NCI-H524 (cell line): Measurements from ENCODE around the gene INHBE.

Experiments used
- DNase-seq, 2 experiments: peaks; one replicate each; lab custom pipeline; 2025; lab: John Stamatoyannopoulos, UW

Gene INHBE

DNA sequence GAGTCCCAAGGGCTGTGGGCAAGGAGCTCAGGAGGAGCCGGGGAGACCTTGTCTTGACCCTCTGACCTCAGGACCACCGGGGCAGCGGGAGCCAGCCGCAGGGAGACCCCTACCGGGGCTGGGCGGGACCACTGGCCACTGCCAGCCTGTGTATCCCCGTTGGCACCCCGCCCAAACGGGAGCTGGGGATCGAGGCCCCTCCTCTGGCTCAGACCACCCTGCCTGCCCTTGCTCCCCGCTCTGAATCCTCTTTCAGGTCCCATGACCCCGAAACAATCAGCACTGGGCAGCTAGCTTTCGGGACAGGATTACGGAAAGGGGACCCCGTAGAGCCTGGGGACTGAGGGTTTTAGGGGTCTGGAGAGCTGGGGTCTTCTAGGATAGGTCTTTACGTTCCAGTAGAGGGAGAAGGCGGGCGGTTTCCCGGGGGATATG is 5.8 kb downstream of the INHBE start:
- DNase-seq: no peak

DNA sequence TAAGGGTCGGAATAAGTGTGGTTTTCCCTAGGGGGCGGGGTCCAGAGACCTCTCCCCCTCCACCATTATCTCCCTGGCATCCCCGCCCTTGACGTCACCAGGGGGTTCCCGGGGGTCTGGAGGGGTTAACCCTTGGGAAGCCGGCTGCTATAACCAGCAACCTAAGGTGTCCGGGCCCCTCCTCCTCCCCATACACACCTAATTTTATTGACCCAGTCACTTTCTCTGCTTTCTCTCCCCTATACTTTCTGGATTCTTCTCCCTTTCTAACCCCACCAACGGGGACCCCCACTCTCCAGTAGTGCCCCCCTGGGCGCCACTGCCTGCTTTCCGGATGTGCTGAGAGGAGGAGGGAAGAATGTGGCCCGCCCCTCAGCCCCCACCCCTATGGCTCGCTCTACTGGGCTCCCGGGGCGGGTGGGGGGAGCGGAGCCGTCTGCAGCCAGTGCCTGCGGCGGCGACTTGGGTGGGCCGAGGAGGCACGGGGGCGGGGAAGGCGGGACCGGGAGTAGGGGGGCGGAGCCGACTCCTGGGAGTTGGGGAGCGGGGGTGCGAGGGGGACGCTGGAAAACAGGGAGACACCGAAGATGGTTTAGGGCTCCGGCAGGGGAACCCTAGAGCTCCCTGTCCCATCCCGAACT is 6.3 kb downstream of the INHBE start:
- peak; percentile 35 to 45 for DNase-seq

DNA sequence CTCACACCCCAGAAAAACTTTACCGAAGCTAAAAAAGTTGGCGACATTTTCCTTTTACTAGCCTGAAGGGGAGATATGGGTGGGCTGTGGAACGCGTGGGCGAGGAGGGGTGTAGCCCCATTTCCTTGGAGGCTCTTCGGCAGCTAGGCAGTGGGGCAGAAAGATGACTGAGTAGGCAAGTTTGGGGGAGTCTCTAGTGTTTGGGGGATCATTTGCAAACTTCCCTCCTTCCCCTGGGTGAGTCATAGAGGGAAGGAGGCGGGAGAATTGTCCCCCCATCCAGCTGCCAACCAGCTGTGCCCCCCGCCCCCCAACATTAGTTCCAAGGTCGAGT is 6.8 kb downstream of the INHBE start:
- no peak for DNase-seq

DNA sequence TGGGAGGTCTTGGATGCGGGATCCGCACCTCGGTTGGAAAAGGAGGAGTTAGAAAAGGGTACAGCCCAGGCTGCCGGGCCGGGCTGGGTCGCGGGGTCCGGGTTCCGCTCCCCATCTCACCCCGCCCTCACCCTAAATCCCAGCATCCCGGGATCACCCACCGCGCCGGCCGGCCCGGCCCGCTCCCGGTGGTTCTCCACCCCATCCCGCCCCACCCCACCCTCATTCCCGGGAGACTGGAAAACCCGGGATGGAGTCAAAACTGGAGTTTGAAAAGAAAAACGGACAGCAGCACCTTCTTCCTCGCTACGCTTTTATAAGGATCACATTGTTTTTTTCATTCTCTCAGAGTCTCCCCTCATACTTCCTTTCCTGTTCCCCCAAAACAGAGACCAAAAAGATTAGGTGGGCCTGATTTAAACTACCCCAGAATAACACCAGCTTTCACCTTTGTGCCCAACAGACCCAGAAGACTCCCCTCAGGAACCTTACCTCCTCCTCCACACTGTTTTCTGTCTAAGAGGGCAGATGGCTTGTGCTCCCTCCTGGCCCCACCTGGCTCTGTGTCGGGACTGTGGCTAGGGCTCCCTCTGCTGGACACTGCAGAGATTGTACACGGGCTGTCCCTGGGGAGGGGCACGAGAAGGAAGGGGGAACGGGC is 7.3 kb downstream of the INHBE start:
- peak; percentile 89 to 92 for DNase-seq

DNA sequence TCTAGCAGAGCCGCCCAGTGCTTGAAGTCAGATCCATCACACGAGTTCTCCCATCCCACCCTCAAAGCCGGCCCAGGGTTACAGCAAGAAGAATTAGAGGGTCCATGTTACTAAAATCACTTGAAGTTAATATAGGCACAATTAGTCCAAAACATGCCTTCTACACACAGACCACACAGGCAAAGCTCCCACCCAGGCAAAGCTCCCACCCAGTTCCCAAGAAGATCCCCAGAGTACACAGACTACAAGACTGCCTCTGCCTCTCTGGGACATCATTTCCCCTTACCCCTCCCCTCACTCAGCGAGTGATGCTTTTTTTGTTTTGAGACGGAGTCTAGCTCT is 7.8 kb downstream of the INHBE start:
- no peak for DNase-seq

DNA sequence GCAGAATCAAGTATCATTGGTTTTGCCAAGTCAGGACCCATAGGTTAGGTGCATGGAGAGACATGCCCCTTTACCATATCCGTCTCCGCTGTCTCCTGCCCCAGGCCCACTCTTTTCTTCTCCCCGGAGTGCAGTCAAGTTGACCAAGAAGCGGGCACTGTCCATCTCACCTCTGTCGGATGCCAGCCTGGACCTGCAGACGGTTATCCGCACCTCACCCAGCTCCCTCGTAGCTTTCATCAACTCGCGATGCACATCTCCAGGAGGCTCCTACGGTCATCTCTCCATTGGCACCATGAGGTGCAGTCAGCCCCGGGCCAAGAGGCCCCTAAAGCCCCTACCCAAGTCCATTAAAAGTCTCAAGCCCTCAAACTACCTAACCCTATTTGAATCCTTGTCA is 9.5 kb downstream of the INHBE start:
- no peak for DNase-seq

DNA sequence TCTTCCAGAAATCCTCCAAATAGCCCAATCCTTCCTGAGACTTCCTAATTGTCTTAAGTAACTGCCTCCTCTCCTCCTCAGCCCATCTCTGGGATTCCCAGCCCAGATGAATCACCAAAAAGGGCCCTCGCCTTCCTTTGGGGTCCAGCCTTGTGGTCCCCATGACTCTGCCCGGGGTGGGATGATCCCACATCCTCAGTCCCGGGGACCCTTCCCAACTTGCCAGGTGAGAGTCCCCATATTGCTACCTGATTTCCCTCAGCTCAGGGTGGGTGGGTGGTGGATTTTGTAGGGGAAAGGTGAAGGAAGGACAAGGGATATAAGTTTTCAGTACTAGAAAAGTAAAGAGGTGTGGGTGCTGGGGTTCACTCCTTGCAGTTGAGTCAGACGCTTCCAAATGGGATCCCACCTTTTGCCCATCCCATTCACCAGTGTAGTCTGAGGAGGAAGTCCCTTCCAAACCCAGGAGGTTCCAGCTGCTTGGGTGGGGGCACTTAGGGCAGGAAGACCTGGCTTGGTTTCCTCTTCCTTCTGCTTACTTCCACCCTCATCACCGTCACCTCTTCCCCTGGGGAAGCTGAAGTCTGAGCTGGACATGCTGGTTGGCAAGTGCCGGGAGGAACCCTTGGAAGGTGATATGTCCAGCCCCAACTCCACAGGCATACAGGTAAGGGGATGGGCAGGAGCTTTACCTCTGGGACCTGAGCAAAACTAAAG is 10.1 kb downstream of the INHBE start:
- DNase-seq: no peak

DNA sequence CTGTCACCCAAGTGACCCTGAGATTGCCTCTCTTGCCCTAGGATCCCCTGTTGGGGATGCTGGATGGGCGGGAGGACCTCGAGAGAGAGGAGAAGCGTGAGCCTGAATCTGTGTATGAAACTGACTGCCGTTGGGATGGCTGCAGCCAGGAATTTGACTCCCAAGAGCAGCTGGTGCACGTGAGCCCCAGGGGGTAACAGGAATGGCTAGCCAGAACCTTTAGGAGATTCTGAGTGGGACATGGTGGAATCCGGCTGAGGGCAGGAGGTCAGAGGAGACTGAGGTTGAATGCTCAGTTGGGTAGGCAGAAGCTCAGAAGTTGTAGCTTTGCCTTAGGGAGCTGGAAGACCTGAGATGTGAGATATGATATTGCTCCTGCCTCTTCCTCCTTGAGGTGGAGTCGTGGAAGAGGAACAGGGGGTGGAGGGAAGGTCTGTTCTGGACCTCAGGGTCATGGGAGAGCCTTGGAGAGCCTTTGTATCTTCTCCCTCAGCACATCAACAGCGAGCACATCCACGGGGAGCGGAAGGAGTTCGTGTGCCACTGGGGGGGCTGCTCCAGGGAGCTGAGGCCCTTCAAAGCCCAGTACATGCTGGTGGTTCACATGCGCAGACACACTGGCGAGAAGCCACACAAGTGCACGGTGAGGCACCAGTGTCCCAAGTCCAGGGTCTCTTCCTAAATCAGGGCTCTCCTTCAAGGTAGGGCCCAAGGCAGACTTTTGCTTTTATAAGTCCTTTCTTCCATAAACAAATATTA is 10.8 kb downstream of the INHBE start:
- DNase-seq: no peak

DNA sequence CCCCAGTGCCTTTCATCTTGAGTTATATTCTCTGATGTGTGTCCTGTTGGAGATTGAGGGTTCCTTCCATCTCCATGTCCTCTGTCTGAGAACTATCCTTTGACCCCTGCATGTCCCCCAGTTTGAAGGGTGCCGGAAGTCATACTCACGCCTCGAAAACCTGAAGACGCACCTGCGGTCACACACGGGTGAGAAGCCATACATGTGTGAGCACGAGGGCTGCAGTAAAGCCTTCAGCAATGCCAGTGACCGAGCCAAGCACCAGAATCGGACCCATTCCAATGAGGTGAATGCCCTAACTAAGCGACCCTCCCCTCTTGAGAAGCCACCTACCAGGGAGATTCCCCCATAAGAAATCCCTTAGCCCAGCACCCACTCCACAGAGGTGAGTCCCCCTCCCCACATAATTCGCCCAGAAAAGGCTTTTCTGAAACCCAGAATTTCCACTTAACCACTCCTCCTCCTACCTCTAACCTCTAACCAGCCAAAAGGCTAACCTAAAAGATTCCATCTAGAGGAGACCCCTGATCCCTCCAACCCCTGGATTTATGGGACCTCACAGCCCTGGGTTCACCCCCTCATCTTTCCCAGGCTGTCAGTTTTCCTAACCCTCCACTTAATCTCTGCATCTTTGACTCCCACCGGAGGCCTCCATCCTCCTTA is 12.2 kb downstream of the INHBE start:
- DNase-seq: no peak

DNA sequence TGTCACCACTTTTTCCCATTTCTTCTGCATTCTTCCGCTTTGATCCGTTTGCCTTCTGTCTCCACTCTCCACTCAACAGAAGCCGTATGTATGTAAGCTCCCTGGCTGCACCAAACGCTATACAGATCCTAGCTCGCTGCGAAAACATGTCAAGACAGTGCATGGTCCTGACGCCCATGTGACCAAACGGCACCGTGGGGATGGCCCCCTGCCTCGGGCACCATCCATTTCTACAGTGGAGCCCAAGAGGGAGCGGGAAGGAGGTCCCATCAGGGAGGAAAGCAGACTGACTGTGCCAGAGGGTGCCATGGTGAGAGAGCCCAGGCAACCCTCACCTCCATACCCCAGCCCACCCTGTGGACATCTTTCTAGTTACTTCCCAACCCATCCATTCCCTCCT is 12.8 kb downstream of the INHBE start:
- DNase-seq: no peak

DNA sequence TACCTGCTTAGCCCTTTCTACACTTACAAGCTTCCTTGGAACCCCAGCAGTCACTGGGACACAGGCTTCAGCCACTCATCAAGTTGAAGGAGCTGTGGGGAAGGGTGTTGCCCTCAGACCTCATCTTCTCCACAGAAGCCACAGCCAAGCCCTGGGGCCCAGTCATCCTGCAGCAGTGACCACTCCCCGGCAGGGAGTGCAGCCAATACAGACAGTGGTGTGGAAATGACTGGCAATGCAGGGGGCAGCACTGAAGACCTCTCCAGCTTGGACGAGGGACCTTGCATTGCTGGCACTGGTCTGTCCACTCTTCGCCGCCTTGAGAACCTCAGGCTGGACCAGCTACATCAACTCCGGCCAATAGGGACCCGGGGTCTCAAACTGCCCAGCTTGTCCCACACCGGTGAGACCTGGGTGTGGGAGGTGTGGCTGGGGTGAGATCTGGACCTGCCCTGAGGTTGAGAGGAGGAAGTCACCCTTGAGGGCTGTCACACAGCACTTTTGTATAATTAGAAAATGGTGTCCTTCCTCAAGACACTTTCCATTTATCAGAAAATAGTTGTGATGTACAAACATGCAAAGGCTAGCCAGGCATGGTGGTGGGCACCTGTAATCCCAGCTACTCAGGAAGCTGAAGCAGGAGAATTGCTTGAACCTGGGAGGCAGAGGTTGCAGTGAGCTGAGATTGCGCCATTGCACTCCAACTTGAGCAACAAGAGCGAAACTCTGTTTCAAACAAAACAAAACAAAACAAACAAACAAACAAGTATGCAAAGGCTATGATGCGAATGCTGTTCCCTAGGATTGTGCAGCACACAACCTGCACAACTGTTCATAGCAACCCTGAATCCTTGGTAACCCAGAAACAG is 14.4 kb downstream of the INHBE start:
- no peak for DNase-seq

DNA sequence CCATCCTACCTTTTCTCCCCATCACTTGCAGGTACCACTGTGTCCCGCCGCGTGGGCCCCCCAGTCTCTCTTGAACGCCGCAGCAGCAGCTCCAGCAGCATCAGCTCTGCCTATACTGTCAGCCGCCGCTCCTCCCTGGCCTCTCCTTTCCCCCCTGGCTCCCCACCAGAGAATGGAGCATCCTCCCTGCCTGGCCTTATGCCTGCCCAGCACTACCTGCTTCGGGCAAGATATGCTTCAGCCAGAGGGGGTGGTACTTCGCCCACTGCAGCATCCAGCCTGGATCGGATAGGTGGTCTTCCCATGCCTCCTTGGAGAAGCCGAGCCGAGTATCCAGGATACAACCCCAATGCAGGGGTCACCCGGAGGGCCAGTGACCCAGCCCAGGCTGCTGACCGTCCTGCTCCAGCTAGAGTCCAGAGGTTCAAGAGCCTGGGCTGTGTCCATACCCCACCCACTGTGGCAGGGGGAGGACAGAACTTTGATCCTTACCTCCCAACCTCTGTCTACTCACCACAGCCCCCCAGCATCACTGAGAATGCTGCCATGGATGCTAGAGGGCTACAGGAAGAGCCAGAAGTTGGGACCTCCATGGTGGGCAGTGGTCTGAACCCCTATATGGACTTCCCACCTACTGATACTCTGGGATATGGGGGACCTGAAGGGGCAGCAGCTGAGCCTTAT is 15.3 kb downstream of the INHBE start:
- no peak for DNase-seq

DNA sequence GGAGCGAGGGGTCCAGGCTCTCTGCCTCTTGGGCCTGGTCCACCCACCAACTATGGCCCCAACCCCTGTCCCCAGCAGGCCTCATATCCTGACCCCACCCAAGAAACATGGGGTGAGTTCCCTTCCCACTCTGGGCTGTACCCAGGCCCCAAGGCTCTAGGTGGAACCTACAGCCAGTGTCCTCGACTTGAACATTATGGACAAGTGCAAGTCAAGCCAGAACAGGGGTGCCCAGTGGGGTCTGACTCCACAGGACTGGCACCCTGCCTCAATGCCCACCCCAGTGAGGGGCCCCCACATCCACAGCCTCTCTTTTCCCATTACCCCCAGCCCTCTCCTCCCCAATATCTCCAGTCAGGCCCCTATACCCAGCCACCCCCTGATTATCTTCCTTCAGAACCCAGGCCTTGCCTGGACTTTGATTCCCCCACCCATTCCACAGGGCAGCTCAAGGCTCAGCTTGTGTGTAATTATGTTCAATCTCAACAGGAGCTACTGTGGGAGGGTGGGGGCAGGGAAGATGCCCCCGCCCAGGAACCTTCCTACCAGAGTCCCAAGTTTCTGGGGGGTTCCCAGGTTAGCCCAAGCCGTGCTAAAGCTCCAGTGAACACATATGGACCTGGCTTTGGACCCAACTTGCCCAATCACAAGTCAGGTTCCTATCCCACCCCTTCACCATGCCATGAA is 16.0 kb downstream of the INHBE start:
- no peak for DNase-seq

DNA sequence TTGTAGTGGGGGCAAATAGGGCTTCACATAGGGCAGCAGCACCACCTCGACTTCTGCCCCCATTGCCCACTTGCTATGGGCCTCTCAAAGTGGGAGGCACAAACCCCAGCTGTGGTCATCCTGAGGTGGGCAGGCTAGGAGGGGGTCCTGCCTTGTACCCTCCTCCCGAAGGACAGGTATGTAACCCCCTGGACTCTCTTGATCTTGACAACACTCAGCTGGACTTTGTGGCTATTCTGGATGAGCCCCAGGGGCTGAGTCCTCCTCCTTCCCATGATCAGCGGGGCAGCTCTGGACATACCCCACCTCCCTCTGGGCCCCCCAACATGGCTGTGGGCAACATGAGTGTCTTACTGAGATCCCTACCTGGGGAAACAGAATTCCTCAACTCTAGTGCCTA is 16.6 kb downstream of the INHBE start:
- no peak for DNase-seq

DNA sequence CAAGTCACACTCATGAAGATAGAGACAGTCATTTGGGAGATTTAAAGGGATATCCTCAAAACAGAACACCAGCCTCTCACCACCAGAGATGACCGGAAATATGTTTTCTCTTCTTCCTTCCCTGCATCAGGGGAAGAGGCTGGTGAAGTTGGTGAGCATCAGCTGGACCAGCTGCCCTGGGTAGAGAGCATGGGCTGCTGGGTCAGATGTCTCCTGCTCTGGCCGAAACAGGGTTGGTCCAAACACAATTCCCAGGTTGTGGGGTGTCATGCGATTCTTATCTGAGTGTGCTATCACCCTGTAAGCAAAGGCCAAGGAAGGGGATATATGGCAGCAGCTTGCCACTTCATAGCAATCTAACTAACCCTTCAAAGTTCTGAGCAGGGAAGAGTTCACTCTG is 17.3 kb downstream of the INHBE start:
- DNase-seq: no peak

DNA sequence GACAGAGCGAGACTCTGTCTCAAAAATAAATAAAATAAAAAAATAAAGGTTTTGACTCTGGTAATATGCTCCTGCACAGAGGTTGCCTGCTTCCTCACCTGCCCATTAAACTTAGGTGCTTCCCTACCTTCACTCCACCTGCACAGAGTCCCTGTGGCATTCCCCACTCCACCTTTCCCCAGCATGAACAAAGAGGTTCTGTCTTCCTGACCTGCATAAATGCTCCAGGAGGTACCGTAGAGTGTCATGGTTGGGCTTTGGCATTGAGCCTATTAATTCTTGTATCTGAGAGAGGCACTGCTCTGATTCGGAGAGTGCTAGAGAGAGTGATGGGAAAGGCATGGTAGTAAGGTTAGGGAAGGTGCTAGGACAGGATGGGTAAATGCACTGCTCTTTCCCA is 18.3 kb downstream of the INHBE start:
- DNase-seq: no peak

DNA sequence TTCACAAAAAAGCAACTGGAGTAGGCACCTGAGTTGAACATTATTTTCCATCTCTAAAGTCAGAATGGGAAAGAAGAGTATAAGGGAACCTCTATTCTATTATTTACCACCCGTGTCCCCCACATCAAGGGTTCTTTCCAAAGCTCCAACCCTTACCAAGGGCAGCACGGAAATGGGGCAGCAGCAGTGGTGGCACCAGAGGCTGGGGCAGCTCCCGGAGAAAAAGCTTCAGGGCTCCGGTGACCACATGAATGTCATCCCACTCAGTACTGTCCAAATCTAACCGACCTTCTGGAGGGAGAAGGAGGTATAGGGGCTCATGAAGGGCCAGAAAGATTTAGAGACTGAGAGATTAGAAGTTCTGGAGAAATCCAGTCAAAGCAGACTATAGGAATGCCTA is 18.8 kb downstream of the INHBE start:
- no peak for DNase-seq

DNA sequence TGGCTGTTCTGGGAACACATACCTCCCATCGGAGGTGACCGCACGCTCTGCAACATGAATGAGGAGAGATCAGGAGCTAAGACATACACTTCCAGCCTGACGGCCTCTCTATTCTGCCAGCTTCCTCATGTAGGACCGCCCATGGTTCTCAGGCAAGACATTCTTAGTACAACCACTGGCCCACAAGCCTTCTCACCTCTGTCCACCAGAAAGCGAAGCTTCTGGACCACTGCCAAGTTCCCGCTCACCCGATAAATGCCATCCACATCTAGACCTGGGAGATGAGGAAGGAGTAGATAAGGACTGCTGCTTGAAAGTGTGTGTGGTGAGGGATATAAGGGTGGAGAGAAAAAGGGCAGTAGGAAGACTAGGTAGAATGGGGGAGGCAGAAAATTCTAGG is 19.3 kb downstream of the INHBE start:
- DNase-seq: no peak

DNA sequence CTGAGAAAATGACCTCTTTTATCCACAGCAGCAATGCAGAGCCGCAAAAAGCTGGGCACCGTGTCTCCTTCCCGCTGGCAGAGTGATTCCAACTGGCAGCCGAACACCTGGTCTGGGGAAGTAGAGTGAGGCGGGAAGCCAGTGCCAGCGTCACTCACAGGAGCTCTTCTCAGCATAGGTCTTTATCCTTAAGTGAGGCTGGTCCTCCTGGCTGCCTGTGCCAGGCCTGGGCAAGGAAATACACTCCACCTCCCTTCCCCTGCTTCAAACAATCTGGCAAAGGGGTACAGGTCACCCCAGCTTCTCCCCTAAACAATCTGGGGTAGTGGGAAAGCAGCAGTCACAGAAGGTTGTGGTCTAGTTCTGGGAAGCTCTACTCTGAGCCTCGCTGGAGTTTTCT is 19.8 kb downstream of the INHBE start:
- DNase-seq: no peak
